ENCODE data around the gene GORASP1. TPM values are rescaled to one million over a fixed set of nuclear protein-coding genes. Genes with fewer than 3 reads are reported as not detected.

Gene GORASP1
- total and polyA plus RNA-seq, 4 donors, result 11.8 to 39.4 (median 19.3) TPM

DNA sequence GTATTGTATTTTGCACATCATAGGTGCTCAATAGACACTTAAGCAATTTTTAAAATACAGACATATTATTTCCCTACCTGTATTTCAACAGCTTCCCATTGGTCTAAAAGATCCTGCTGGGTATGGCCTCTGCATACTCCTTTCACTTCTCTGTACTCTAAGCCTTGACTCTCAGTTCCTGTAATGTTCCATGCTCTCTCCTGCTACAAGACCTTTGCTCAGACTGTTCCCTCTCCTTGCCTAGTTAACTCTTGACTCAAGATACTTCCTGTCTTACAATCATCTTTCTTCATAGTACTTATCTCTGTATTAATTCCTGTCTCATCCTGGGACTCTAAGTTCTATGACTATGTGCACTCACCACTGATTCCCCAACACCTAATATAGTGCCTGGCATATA, 57.4 kb downstream of the GORASP1 start:
- Histone ChIP-seq H3K4me3 (ENCODE audit: low read depth in 1 of 3, low read length in 3 of 3) (no peak overlapping the region), H3K36me3 (ENCODE audit: control insufficient read depth in 4 of 4, insufficient read depth in 3 of 4, low read depth in 1 of 4, low read length in 3 of 4) (no peaks in the 10 kb centered on the region), H3K27me3 (ENCODE audit: control insufficient read depth in 4 of 4, insufficient read depth in 4 of 4, low read length in 3 of 4) (no peaks in the 10 kb centered on the region), H3K9me3 (ENCODE audit: control insufficient read depth in 4 of 4, low read length in 3 of 4) (no peaks in the 10 kb centered on the region), H3K9ac (ENCODE audit: low read depth in 1 of 2, low read length in 2 of 2) (no peak overlapping the region), H3K4me1 (ENCODE audit: control insufficient read depth in 4 of 4, insufficient read depth in 4 of 4, low read length in 3 of 4) (peaks cover 0 to 20% (median 14%) of the 10 kb centered on the region in 4 donors), H3K27ac (ENCODE audit: low read depth in 1 of 2, low read length in 2 of 2) (no peak overlapping the region)
- DNase-seq (ENCODE audit: low spot score), result no peak
- TF ChIP-seq GABPA (IDR thresholded peaks at IDR 0.05 in 1 of 2, conservative IDR thresholded peaks at IDR 0.05 in 1 of 2) (no peak), NR2F2 (IDR thresholded peaks at IDR 0.05) (no peak), FOXA1 (IDR thresholded peaks at IDR 0.05) (no peak), EGR1 (IDR thresholded peaks at IDR 0.05; ENCODE audit: low read depth in 2 of 2) (no peak), RXRA (IDR thresholded peaks at IDR 0.05) (no peak), JUND (IDR thresholded peaks at IDR 0.05) (no peak), YY1 (IDR thresholded peaks at IDR 0.05) (no peak), HNF4G (IDR thresholded peaks at IDR 0.05) (no peak), SP1 (IDR thresholded peaks at IDR 0.05) (no peak), HNF4A (conservative IDR thresholded peaks at IDR 0.05) (no peak), FOXA2 (IDR thresholded peaks at IDR 0.05) (no peak)
- TF ChIP-seq, protein P1, sequence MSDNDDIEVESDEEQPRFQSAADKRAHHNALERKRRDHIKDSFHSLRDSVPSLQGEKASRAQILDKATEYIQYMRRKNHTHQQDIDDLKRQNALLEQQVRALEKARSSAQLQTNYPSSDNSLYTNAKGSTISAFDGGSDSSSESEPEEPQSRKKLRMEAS (IDR thresholded peaks at IDR 0.05), result no peak
- TF ChIP-seq, protein P2, sequence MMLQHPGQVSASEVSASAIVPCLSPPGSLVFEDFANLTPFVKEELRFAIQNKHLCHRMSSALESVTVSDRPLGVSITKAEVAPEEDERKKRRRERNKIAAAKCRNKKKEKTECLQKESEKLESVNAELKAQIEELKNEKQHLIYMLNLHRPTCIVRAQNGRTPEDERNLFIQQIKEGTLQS (IDR thresholded peaks at IDR 0.05), result no peak
- TF ChIP-seq, protein P3, sequence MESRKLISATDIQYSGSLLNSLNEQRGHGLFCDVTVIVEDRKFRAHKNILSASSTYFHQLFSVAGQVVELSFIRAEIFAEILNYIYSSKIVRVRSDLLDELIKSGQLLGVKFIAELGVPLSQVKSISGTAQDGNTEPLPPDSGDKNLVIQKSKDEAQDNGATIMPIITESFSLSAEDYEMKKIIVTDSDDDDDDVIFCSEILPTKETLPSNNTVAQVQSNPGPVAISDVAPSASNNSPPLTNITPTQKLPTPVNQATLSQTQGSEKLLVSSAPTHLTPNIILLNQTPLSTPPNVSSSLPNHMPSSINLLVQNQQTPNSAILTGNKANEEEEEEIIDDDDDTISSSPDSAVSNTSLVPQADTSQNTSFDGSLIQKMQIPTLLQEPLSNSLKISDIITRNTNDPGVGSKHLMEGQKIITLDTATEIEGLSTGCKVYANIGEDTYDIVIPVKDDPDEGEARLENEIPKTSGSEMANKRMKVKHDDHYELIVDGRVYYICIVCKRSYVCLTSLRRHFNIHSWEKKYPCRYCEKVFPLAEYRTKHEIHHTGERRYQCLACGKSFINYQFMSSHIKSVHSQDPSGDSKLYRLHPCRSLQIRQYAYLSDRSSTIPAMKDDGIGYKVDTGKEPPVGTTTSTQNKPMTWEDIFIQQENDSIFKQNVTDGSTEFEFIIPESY (IDR thresholded peaks at IDR 0.05), result no peak
- TF ChIP-seq, protein P4, sequence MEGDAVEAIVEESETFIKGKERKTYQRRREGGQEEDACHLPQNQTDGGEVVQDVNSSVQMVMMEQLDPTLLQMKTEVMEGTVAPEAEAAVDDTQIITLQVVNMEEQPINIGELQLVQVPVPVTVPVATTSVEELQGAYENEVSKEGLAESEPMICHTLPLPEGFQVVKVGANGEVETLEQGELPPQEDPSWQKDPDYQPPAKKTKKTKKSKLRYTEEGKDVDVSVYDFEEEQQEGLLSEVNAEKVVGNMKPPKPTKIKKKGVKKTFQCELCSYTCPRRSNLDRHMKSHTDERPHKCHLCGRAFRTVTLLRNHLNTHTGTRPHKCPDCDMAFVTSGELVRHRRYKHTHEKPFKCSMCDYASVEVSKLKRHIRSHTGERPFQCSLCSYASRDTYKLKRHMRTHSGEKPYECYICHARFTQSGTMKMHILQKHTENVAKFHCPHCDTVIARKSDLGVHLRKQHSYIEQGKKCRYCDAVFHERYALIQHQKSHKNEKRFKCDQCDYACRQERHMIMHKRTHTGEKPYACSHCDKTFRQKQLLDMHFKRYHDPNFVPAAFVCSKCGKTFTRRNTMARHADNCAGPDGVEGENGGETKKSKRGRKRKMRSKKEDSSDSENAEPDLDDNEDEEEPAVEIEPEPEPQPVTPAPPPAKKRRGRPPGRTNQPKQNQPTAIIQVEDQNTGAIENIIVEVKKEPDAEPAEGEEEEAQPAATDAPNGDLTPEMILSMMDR (IDR thresholded peaks at IDR 0.05; ENCODE audit: low read depth, low read length, missing input control), result no peak

Other genes starting within 250 kb of the GORASP1 start
- gene SCN11A, start 55.7 kb downstream of the GORASP1 start, total RNA-seq, result under 1 TPM; 0.08 to 0.14 TPM
- under 1 TPM; 0.06 to 0.18 TPM for gene SCN11A, start 55.7 kb downstream of the GORASP1 start, polyA plus RNA-seq
- gene WDR48, start 55.6 kb downstream of the GORASP1 start, total RNA-seq, result 10 to 100 TPM; 22.8 to 24.9 TPM
- 10 to 100 TPM in 1 of 2 donors, 1 to 10 TPM in 1; 8.0 to 10.2 TPM for gene WDR48, start 55.6 kb downstream of the GORASP1 start, polyA plus RNA-seq
- gene TTC21A, start 53 bp upstream of the GORASP1 start, total RNA-seq, result 1 to 10 TPM in 1 of 2 donors, under 1 TPM in 1; 0.28 to 3.3 TPM
- gene TTC21A, start 53 bp upstream of the GORASP1 start, polyA plus RNA-seq, result 1 to 10 TPM in 1 of 2 donors, under 1 TPM in 1; 0.89 to 2.3 TPM
- gene CSRNP1, start 46.0 kb upstream of the GORASP1 start, total RNA-seq, result 10 to 100 TPM in 1 of 2 donors, 1 to 10 TPM in 1; 4.7 to 19.3 TPM
- gene CSRNP1, start 46.0 kb upstream of the GORASP1 start, polyA plus RNA-seq, result 10 to 100 TPM in 1 of 2 donors, 1 to 10 TPM in 1; 8.7 to 12.8 TPM
- not detected for gene XIRP1, start 85.0 kb upstream of the GORASP1 start, total RNA-seq
- under 1 TPM in 1 of 2 donors, not detected in 1; 0.01 TPM for gene XIRP1, start 85.0 kb upstream of the GORASP1 start, polyA plus RNA-seq
- gene CX3CR1, start 172.4 kb upstream of the GORASP1 start, total RNA-seq, result 1 to 10 TPM in 1 of 2 donors, under 1 TPM in 1; 0.33 to 1.9 TPM
- under 1 TPM; 0.44 to 0.66 TPM for gene CX3CR1, start 172.4 kb upstream of the GORASP1 start, polyA plus RNA-seq
- not detected for gene CCR8, start 222.1 kb upstream of the GORASP1 start, total RNA-seq
- not detected for gene CCR8, start 222.1 kb upstream of the GORASP1 start, polyA plus RNA-seq